ENCODE results near the gene ST8SIA4.

DNA sequence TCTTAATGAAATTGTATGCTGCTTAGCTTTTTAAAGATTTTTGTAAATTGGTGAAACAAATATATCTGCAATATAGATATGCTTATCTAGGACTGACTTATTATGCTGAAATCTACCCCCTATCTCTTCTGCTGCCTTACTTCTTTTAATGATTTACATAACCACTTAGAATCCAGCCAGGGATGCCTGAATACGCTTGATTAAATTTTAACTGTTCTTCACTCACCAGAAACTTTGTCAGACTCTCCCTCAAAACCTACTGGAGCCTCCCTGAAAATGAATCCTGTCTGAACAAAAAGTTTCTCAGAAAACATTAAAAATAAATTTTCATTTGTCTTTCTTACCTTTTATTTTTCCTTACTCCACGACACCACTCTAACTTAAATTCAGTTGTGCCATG, 111.7 kb downstream of the ST8SIA4 start:
- TF ChIP-seq, protein P1, sequence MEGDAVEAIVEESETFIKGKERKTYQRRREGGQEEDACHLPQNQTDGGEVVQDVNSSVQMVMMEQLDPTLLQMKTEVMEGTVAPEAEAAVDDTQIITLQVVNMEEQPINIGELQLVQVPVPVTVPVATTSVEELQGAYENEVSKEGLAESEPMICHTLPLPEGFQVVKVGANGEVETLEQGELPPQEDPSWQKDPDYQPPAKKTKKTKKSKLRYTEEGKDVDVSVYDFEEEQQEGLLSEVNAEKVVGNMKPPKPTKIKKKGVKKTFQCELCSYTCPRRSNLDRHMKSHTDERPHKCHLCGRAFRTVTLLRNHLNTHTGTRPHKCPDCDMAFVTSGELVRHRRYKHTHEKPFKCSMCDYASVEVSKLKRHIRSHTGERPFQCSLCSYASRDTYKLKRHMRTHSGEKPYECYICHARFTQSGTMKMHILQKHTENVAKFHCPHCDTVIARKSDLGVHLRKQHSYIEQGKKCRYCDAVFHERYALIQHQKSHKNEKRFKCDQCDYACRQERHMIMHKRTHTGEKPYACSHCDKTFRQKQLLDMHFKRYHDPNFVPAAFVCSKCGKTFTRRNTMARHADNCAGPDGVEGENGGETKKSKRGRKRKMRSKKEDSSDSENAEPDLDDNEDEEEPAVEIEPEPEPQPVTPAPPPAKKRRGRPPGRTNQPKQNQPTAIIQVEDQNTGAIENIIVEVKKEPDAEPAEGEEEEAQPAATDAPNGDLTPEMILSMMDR (IDR thresholded peaks at IDR 0.05), result no peak
- TF ChIP-seq POLR2A (IDR thresholded peaks at IDR 0.05), result no peak

All from esophagus squamous epithelium (tissue), 4 donors.